GM21717 (cell line): ENCODE measurements around the gene CTDNEP1.

Experiments used
- ATAC-seq: cut with Tn5 transposase; IDR thresholded peaks from one replicate; pipeline ENCODE4 v1.9.1; 2021; ENCODE audit warnings: mild to moderate bottlenecking, moderate library complexity; ENCODE audit not compliant: unreplicated experiment

CTDNEP1 gene

GRCh38 chr17:7216242-7217112 lies 35.1 kb downstream of the CTDNEP1 start:
- ATAC-seq = no peak

GRCh38 chr17:7215652-7216180 lies 35.8 kb downstream of the CTDNEP1 start:
- no peak for ATAC-seq

- ATAC-seq = no peak
Observed at GRCh38 chr17:7215136-7215638, 36.3 kb downstream of the CTDNEP1 start.

- ATAC-seq = peak; percentile 74
Observed at GRCh38 chr17:7214300-7215135, 37.0 kb downstream of the CTDNEP1 start.

GRCh38 chr17:7213895-7214299 lies 37.6 kb downstream of the CTDNEP1 start:
- no peak for ATAC-seq

- no peak for ATAC-seq
Observed at GRCh38 chr17:7211491-7212273, 39.9 kb downstream of the CTDNEP1 start.

- no peak for ATAC-seq
Observed at GRCh38 chr17:7208754-7209460, 42.6 kb downstream of the CTDNEP1 start.

GRCh38 chr17:7208027-7208571 lies 43.4 kb downstream of the CTDNEP1 start:
- ATAC-seq = no peak

- ATAC-seq = no peak
Observed at GRCh38 chr17:7207120-7208001, 44.2 kb downstream of the CTDNEP1 start.

GRCh38 chr17:7205561-7205960 lies 46.0 kb downstream of the CTDNEP1 start:
- ATAC-seq = no peak

GRCh38 chr17:7204828-7205461 lies 46.6 kb downstream of the CTDNEP1 start:
- peak; percentile 67 for ATAC-seq

- no peak for ATAC-seq
Observed at GRCh38 chr17:7204336-7204735, 47.2 kb downstream of the CTDNEP1 start.

GRCh38 chr17:7203391-7203790 lies 48.1 kb downstream of the CTDNEP1 start:
- ATAC-seq = no peak

- ATAC-seq = no peak
Observed at GRCh38 chr17:7196651-7197401, 54.7 kb downstream of the CTDNEP1 start.

- ATAC-seq = no peak
Observed at GRCh38 chr17:7195971-7196370, 55.6 kb downstream of the CTDNEP1 start.
